Hair follicular keratinocyte (primary cell): ENCODE measurements around the gene LBHD2. TPM values are rescaled to one million over a fixed set of nuclear protein-coding genes. Genes with fewer than 3 reads are reported as not detected.

Experiments
- total RNA-seq: library from RNA; depleted of rRNA; stranded (reverse); fragments of >200 nt; gene quantifications from 2 replicates; pipeline ENCODE4 v1.2.3, GENCODE V29; 2015

Gene LBHD2
- not detected in 2 replicates for total RNA-seq

GRCh38 chr14:103084021-103084919, at the start of gene LBHD2:
TSS of gene LBHD2 (plus strand) at chr14:103084210. CDS start at chr14:103086013, 1,803 bp downstream.

GRCh38 chr14:103057372-103058163, 26.4 kb upstream of the LBHD2 start, which contains the start of gene CDC42BPB:
TSS of gene CDC42BPB (minus strand) at chr14:103057549. CDS start at chr14:103057173, 376 bp downstream.

DNA sequence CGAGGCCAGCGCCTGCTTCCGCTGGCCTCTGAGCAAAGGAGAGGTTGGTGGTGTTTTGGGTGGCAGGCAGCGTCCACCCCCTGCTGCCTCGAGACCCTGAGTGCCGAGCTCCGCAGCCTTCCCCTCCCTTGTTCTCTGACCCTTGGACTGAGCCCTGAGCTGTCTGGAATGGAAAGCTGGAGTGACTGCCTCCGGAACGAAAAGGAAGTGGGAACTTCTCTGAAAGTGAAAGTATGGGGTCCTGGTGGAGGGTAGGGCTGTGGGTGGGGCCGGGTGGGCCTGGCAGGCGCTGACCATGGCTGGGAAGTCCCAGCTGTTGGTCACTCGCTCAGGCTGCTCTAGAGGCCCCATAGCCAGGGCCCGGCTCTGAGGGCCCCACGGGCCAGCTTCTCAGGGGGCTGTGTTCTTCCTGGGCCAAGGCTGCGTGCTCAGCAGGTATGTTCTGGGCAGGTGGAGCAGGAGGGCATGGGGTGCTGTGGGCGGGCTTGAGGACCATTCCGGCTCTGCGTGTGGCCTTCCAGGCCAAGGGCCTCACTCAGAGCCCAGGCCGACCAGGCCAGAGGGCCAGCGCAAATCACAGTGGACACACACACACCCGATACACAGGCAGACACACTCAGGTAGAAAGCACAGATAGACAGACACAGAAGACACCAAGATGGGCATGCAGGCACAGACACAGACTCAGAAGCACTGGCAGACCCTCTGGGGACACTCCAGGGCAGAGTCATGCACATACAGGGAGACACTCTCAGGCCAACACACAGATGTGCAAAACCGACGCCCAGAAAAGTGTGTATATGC, 10.6 kb downstream of the LBHD2 start, which contains the start of gene EXOC3L4:
EXOC3L4 (plus strand) TSS at position 320 of the 804 bp plus-strand sequence. CDS start 5,495 bp downstream, outside the sequence.

GRCh38 chr14:103122947-103123633, 39.1 kb downstream of the LBHD2 start, which contains the start of gene TNFAIP2:
TSS of gene TNFAIP2 (plus strand) at chr14:103123461. CDS start at chr14:103126458, 2,997 bp downstream.

Other genes starting within 250 kb of the LBHD2 start
- 0.15 and 0.70 TPM in 2 replicates for gene AMN, start 161.5 kb upstream of the LBHD2 start, total RNA-seq
- 38.6 and 53.4 TPM in 2 replicates for gene CDC42BPB, start 26.7 kb upstream of the LBHD2 start, total RNA-seq
- not detected in 2 replicates for gene EXOC3L4, start 10.5 kb downstream of the LBHD2 start, total RNA-seq
- 1.2 and 3.3 TPM in 2 replicates for gene TNFAIP2, start 39.3 kb downstream of the LBHD2 start, total RNA-seq